H1 (cell line): ENCODE measurements around the gene TBCA. TPM values are rescaled to one million over a fixed set of nuclear protein-coding genes. Genes with fewer than 3 reads are reported as not detected.

Source experiments
- CTCF ChIA-PET: fragments of 300-600 bp; sonication (Branson Sonifier 250); formaldehyde crosslinking; loops from one replicate; lab custom pipeline; 2021; ENCODE audit not compliant: partially characterized antibody; lab: Charles Lee
- POLR2A ChIA-PET: fragments of 300-600 bp; sonication (Branson Sonifier 250); formaldehyde crosslinking; loops from one replicate; lab custom pipeline; 2021; ENCODE audit warnings: inconsistent platforms; ENCODE audit not compliant: partially characterized antibody; lab: Charles Lee
- DNase-seq, 2 experiments: peaks; one replicate each; pipeline versions ENCODE4 v3.0.0 to v3.0.0-alpha.2; 2010 to 2022; ENCODE audit warnings: low spot score in 2 of 2, low read depth in 1 of 2, mixed read lengths in 1 of 2
- FAIRE-seq: peaks from 2 replicates; lab custom pipeline; 2011; peaks lifted over from hg19 to GRCh38; lab: Jason Lieb, UNC
- H2AFZ ChIP-seq: 2 replicates; pipeline ENCODE4 v1.8.1; 2012; ENCODE audit warnings: low read length, inconsistent platforms
- H2AK5ac ChIP-seq: 2 replicates; pipeline ENCODE4 v1.6.1; 2013; ENCODE audit warnings: low read depth, low read length
- H2BK120ac ChIP-seq: replicated peaks from 2 replicates; pipeline ENCODE3; 2013; ENCODE audit warnings: low read depth, low read length, inconsistent platforms
- H2BK12ac ChIP-seq: 2 replicates; pipeline ENCODE4 v1.6.1; 2013; ENCODE audit warnings: low read depth, low read length
- H2BK15ac ChIP-seq: 2 replicates; pipeline ENCODE4 v1.6.1; 2013; ENCODE audit warnings: low read length
- H2BK20ac ChIP-seq: 2 replicates; pipeline ENCODE4 v1.6.1; 2013; ENCODE audit warnings: low read length
- H2BK5ac ChIP-seq: 2 replicates; pipeline ENCODE4 v1.6.1; 2013; ENCODE audit warnings: low read depth, low read length
- H3K14ac ChIP-seq: 2 replicates; pipeline ENCODE4 v1.6.1; 2013; ENCODE audit warnings: inconsistent platforms; ENCODE audit not compliant: insufficient read length
- H3K18ac ChIP-seq: 2 replicates; pipeline ENCODE4 v1.6.1; 2013; ENCODE audit warnings: low read length; ENCODE audit errors: extremely low read depth
- H3K23ac ChIP-seq: 2 replicates; pipeline ENCODE4 v1.6.1; 2013; ENCODE audit warnings: inconsistent platforms; ENCODE audit not compliant: insufficient read length
- H3K23me2 ChIP-seq: 2 replicates; pipeline ENCODE4 v1.6.1; 2013; ENCODE audit warnings: low read depth, low read length
- H3K27ac ChIP-seq: 2 replicates; pipeline ENCODE4 v1.6.1; 2011; ENCODE audit warnings: low read depth, low read length, inconsistent platforms
- H3K27me3 ChIP-seq, 4 experiments: replicated peaks in 1 of 4; 1 replicate in 1 of 4; 2 replicates in 3 of 4; pipeline versions ENCODE4 v1.6.1 to v1.8.1; 2011 to 2013; ENCODE audit warnings: low read length in 3 of 4, mild to moderate bottlenecking in 3 of 4, inconsistent platforms in 2 of 4, mixed read lengths in 2 of 4, moderate library complexity in 1 of 4; ENCODE audit not compliant: control insufficient read depth in 3 of 4, insufficient read depth in 3 of 4; ENCODE audit errors: extremely low read depth in 1 of 4
- H3K36me3 ChIP-seq, 4 experiments: 2 replicates each; pipeline versions ENCODE4 v1.6.1 to v1.8.1; 2011 to 2013; ENCODE audit warnings: mild to moderate bottlenecking in 4 of 4, low read length in 3 of 4, moderate library complexity in 2 of 4, control low read depth in 1 of 4, inconsistent platforms in 1 of 4; ENCODE audit not compliant: insufficient read depth in 4 of 4, control insufficient read depth in 2 of 4
- H3K4ac ChIP-seq: replicated peaks from 2 replicates; pipeline ENCODE3; 2013; ENCODE audit warnings: low read length, low read depth, mixed read lengths, inconsistent platforms; ENCODE audit not compliant: insufficient read length
- H3K4me1 ChIP-seq, 4 experiments: replicated peaks in 1 of 4; 1 replicate in 1 of 4; 2 replicates in 3 of 4; pipeline versions ENCODE4 v1.6.1 to v1.8.1; 2011 to 2013; ENCODE audit warnings: low read length in 3 of 4, inconsistent platforms in 2 of 4, mixed read lengths in 1 of 4; ENCODE audit not compliant: insufficient read depth in 4 of 4, control insufficient read depth in 3 of 4
- H3K4me2 ChIP-seq, 2 experiments: 2 replicates each; pipeline versions ENCODE4 v1.6.1 to v1.8.1; 2011 to 2013; ENCODE audit warnings: low read depth in 2 of 2, low read length in 2 of 2, control low read depth in 1 of 2, inconsistent platforms in 1 of 2, mild to moderate bottlenecking in 1 of 2; ENCODE audit not compliant: insufficient read depth in 1 of 2
- H3K4me3 ChIP-seq, 4 experiments: fragments of 200-600, 300-600 bp in 1 of 4; sonication (generic), shearing (Covaris generic), sonication (Bioruptor Twin) in 1 of 4; 2 replicates each; pipeline versions ENCODE4 v1.5.1 to v1.8.1; 2011 to 2016; ENCODE audit warnings: low read length in 4 of 4, low read depth in 3 of 4, control low read depth in 2 of 4, inconsistent platforms in 2 of 4, mild to moderate bottlenecking in 2 of 4, mixed read lengths in 1 of 4, moderate library complexity in 1 of 4; ENCODE audit not compliant: insufficient read depth in 2 of 4; ENCODE audit errors: extremely low read depth in 1 of 4
- H3K56ac ChIP-seq: replicated peaks from 2 replicates; pipeline ENCODE3; 2013; ENCODE audit warnings: low read depth, mild to moderate bottlenecking, mixed read lengths, low read length, inconsistent platforms; ENCODE audit not compliant: insufficient read length
- H3K79me1 ChIP-seq: 2 replicates; pipeline ENCODE4 v1.6.1; 2013; ENCODE audit warnings: low read depth, low read length, control low read depth
- H3K79me2 ChIP-seq, 2 experiments: 2 replicates each; pipeline versions ENCODE4 v1.6.1 to v1.8.1; 2012 to 2013; ENCODE audit warnings: low read length in 2 of 2, mild to moderate bottlenecking in 2 of 2, inconsistent platforms in 1 of 2; ENCODE audit not compliant: insufficient read depth in 2 of 2, control insufficient read depth in 1 of 2
- H3K9ac ChIP-seq, 4 experiments: replicated peaks in 1 of 4; 1 replicate in 1 of 4; 2 replicates in 3 of 4; pipeline versions ENCODE4 v1.6.1 to v1.8.1; 2011 to 2013; ENCODE audit warnings: low read depth in 3 of 4, low read length in 3 of 4, control low read depth in 2 of 4, mild to moderate bottlenecking in 2 of 4, moderate library complexity in 2 of 4, inconsistent platforms in 1 of 4; ENCODE audit errors: extremely low read depth in 1 of 4
- H3K9me3 ChIP-seq, 2 experiments: 2 replicates each; pipeline versions ENCODE4 v1.6.1 to v1.8.1; 2012 to 2013; ENCODE audit warnings: mild to moderate bottlenecking in 2 of 2, moderate library complexity in 2 of 2, control low read depth in 1 of 2, inconsistent platforms in 1 of 2, low read depth in 1 of 2, low read length in 1 of 2, mixed read lengths in 1 of 2; ENCODE audit not compliant: insufficient read depth in 2 of 2
- H4K20me1 ChIP-seq, 2 experiments: replicated peaks in 1 of 2; 2 replicates each; pipeline versions ENCODE3 to v1.8.1; 2011 to 2013; ENCODE audit warnings: inconsistent platforms in 2 of 2, low read length in 2 of 2, mild to moderate bottlenecking in 1 of 2; ENCODE audit not compliant: insufficient read depth in 2 of 2, control insufficient read depth in 1 of 2
- H4K5ac ChIP-seq: 2 replicates; pipeline ENCODE4 v1.6.1; 2013; ENCODE audit warnings: low read length, low read depth, mixed read lengths, inconsistent platforms; ENCODE audit not compliant: insufficient read length
- H4K8ac ChIP-seq: 2 replicates; pipeline ENCODE4 v1.8.0; 2013; ENCODE audit warnings: mild to moderate bottlenecking, moderate library complexity, low read length, inconsistent platforms; ENCODE audit not compliant: insufficient read depth; ENCODE audit errors: extremely low read depth
- H4K91ac ChIP-seq: replicated peaks from 2 replicates; pipeline ENCODE3; 2013; ENCODE audit warnings: low read length, mixed read lengths, inconsistent platforms; ENCODE audit not compliant: insufficient read length
- CEBPB ChIP-seq: IDR thresholded peaks from 2 replicates; pipeline ENCODE4 v1.6.1; 2012; ENCODE audit warnings: low read depth, low read length
- EZH2 ChIP-seq: fragments of 200-600 bp; sonication (generic); IDR thresholded peaks from 2 replicates; pipeline ENCODE4 v1.7.1; 2012; ENCODE audit warnings: low read depth, mild to moderate bottlenecking, moderate library complexity, low read length, inconsistent platforms; ENCODE audit not compliant: severe bottlenecking
- FOSL1 ChIP-seq: IDR thresholded peaks from 2 replicates; pipeline ENCODE4 v1.6.1; 2011; ENCODE audit warnings: mild to moderate bottlenecking, low read depth, low read length, moderate library complexity; ENCODE audit not compliant: insufficient read depth
- JUN ChIP-seq: IDR thresholded peaks from 2 replicates; pipeline ENCODE4 v1.6.1; 2011; ENCODE audit warnings: low read depth, mild to moderate bottlenecking, improper control_type of control experiment, low read length
- JUND ChIP-seq: IDR thresholded peaks from 2 replicates; pipeline ENCODE4 v1.6.1; 2011; ENCODE audit warnings: mild to moderate bottlenecking, improper control_type of control experiment, low read length
- KDM5A ChIP-seq: fragments of 200-600 bp; IDR thresholded peaks from 2 replicates; pipeline ENCODE4 v1.7.1; 2012; ENCODE audit warnings: mild to moderate bottlenecking, low read length, inconsistent platforms, mixed read lengths
- POLR2AphosphoS5 ChIP-seq: IDR thresholded peaks from 2 replicates; pipeline ENCODE4 v1.6.1; 2011; ENCODE audit warnings: low read depth, low read length
- RAD21 ChIP-seq, 2 experiments: IDR thresholded peaks in 1 of 2; conservative IDR thresholded peaks in 1 of 2; 2 replicates each; pipeline ENCODE4 v1.6.1; 2011; ENCODE audit warnings: low read depth in 2 of 2, low read length in 2 of 2, improper control_type of control experiment in 1 of 2, inconsistent platforms in 1 of 2, mild to moderate bottlenecking in 1 of 2, moderate library complexity in 1 of 2
- RBBP5 ChIP-seq: IDR thresholded peaks from 2 replicates; pipeline ENCODE4 v1.7.1; 2012; ENCODE audit warnings: low read depth, mild to moderate bottlenecking, inconsistent platforms, low read length, moderate library complexity, borderline replicate concordance
- polyA plus RNA-seq, 7 experiments: library from polyadenylated mRNA; depleted of rRNA in 3 of 7; stranded (reverse) in 5 of 7; unstranded in 2 of 7; fragments of >200 nt in 5 of 7; fragments of 200-250 nt in 2 of 7; gene quantifications; 1 replicate in 5 of 7; 2 replicates in 1 of 7; 4 replicates in 1 of 7; pipeline versions ENCODE4 v1.2.1 to v1.2.3, GENCODE V29; 2011 to 2013; ENCODE audit warnings: missing spikeins in 2 of 7, mixed read lengths in 2 of 7
- total RNA-seq: library from RNA; stranded (reverse); fragmentation: NEBNext Ultra II Directional; extraction: Animal tissue kit (Norgen Biotek cat#: 25700); gene quantifications from 2 replicates; pipeline ENCODE4 v1.2.1, GENCODE V29; 2021
- TF ChIP-seq, protein P1 (sequence below): IDR thresholded peaks from 2 replicates; pipeline ENCODE4 v1.6.1; 2011; ENCODE audit warnings: low read length, improper control_type of control experiment
- TF ChIP-seq, protein P2 (sequence below): IDR thresholded peaks from 2 replicates; pipeline ENCODE4 v1.6.1; 2012; ENCODE audit warnings: low read length, inconsistent platforms

TBCA gene
- total and polyA plus RNA-seq, 2 of the 8 experiments (the other 6 are each of a cell fraction or from before 2014, with no cell fraction given), result 55.7 to 320 TPM

DNA sequence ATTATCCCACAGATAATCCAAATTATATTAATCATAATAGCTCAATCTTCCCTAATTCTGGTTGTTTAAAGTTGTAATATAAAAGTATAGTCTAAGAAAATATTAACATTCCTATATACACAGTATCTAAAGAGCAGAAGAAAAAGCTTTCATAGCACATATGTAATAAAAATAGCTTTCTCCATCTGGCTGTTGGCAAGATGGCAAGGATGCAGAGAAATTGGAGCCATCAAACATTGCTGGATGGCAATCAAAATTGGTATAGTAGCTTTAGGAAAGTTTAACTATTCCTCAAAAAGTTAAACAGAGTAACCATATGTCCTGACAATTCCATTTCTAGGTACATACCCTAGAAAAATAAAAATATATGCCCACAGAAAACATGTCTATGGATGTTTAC lies 66.8 kb downstream of the TBCA start:
- Histone ChIP-seq H3K27me3 (no peaks in the 10 kb centered on the region), H3K79me2 (peaks cover 0 to 21% of the 10 kb centered on the region in 2 experiments; a peak in 2 of 4 replicates)

More for the DNA sequence above, 66.8 kb downstream of the TBCA start:
- Histone ChIP-seq H3K23ac (no peak overlapping the region), H2BK12ac (no peak overlapping the region), H4K20me1 (no peaks in the 10 kb centered on the region), H4K91ac (no peak overlapping the region), H3K4me2 (no peak overlapping the region), H3K4me3 (no peak overlapping the region), H3K79me1 (no peaks in the 10 kb centered on the region; the same call in 1 of the 2 replicates), H3K4me1 (no peaks in the 10 kb centered on the region), H4K8ac (no peak overlapping the region), H3K4ac (no peak overlapping the region), H3K9ac (no peak overlapping the region), H4K5ac (no peak overlapping the region), H2BK20ac (no peak overlapping the region), H3K9me3 (no peaks in the 10 kb centered on the region), H3K36me3 (peaks cover 2 to 32% (median 15%) of the 10 kb centered on the region in 4 experiments; a peak in 7 of 8 replicates), H3K23me2 (no peaks in the 10 kb centered on the region), H2AK5ac (no peak overlapping the region), H2BK5ac (no peak overlapping the region), H2AFZ (no peak overlapping the region), H3K14ac (no peak overlapping the region)
- no peak for DNase-seq
- ChIA-PET POLR2A (no interaction called here), CTCF (interaction anchor here (0.9 kb wide), 1 partner anchor 45 kb away, joined by 3 read pairs; no protein-coding TSS in a partner anchor)
- TF ChIP-seq RBBP5 (no peak), JUN (no peak), KDM5A (no peak), RAD21 (IDR thresholded peaks at IDR 0.05 in 1 of 2, conservative IDR thresholded peaks at IDR 0.05 in 1 of 2; ENCODE audit: low read depth in 2 of 2, low read length in 2 of 2) (no peak), EZH2 (no peak), POLR2AphosphoS5 (no peak), JUND (no peak), CEBPB (no peak), FOSL1 (no peak)
- TF ChIP-seq, protein P1, sequence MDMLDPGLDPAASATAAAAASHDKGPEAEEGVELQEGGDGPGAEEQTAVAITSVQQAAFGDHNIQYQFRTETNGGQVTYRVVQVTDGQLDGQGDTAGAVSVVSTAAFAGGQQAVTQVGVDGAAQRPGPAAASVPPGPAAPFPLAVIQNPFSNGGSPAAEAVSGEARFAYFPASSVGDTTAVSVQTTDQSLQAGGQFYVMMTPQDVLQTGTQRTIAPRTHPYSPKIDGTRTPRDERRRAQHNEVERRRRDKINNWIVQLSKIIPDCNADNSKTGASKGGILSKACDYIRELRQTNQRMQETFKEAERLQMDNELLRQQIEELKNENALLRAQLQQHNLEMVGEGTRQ, result no peak
- TF ChIP-seq, protein P2, sequence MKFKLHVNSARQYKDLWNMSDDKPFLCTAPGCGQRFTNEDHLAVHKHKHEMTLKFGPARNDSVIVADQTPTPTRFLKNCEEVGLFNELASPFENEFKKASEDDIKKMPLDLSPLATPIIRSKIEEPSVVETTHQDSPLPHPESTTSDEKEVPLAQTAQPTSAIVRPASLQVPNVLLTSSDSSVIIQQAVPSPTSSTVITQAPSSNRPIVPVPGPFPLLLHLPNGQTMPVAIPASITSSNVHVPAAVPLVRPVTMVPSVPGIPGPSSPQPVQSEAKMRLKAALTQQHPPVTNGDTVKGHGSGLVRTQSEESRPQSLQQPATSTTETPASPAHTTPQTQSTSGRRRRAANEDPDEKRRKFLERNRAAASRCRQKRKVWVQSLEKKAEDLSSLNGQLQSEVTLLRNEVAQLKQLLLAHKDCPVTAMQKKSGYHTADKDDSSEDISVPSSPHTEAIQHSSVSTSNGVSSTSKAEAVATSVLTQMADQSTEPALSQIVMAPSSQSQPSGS, result no peak
- TF ChIP-seq, all 59 proteins: peak for 0
- no peak overlapping the region for H3K18ac ChIP-seq
- H2BK120ac ChIP-seq, result no peak overlapping the region
- H3K27ac ChIP-seq, result no peak overlapping the region
- H3K56ac ChIP-seq, result no peak overlapping the region
- FAIRE-seq, result no peak
- no peak overlapping the region for H2BK15ac ChIP-seq
